B cell (primary cell): ENCODE results near the gene MGMT. TPM values are rescaled to one million over a fixed set of nuclear protein-coding genes. Genes with fewer than 3 reads are reported as not detected.

Source experiments
- ATAC-seq: fragments of 200-7000 bp; cut with Tn5 transposase; one replicate; pipeline ENCODE4 v1.10.0; 2021; ENCODE audit warnings: low read depth, mild to moderate bottlenecking, moderate number of reproducible peaks, moderate library complexity
- CTCF ChIA-PET: fragments of 350-600 bp; sonication (Branson Sonifier 250); formaldehyde crosslinking; loops from one replicate; lab custom pipeline; 2021; ENCODE audit warnings: antibody characterized with exemption, inconsistent platforms; lab: Charles Lee
- POLR2A ChIA-PET: fragments of 350-600 bp; sonication (Branson Sonifier 250); formaldehyde crosslinking; loops from one replicate; lab custom pipeline; 2021; ENCODE audit warnings: antibody characterized with exemption; lab: Charles Lee
- DNase-seq: peaks from one replicate; pipeline ENCODE4 v3.0.0; 2013
- H2AFZ ChIP-seq: 2 replicates; pipeline ENCODE4 v1.6.1; 2012; ENCODE audit warnings: mild to moderate bottlenecking, low read depth, low read length; ENCODE audit not compliant: insufficient read depth, poor library complexity, severe bottlenecking
- H3K27ac ChIP-seq, 2 donors: 1 replicate in 1 of 2; 2 replicates in 1 of 2; pipeline ENCODE4 v1.5.1; 2012 to 2013; ENCODE audit warnings: low read length in 2 of 2, mild to moderate bottlenecking in 2 of 2, moderate library complexity in 1 of 2
- H3K27me3 ChIP-seq, 4 experiments: fragments of 200-600 bp in 1 of 4; sonication (generic) in 1 of 4; replicated peaks in 1 of 4; 1 replicate in 2 of 4; 2 replicates in 2 of 4; pipeline versions ENCODE4 v1.6.1 to v1.7.0; 2013 to 2016; ENCODE audit warnings: low read length in 3 of 4, mild to moderate bottlenecking in 2 of 4, mixed read lengths in 1 of 4, moderate library complexity in 1 of 4; ENCODE audit not compliant: insufficient read depth in 4 of 4, control insufficient read depth in 3 of 4; ENCODE audit errors: control extremely low read depth in 1 of 4
- H3K36me3 ChIP-seq, 2 experiments: replicated peaks in 1 of 2; 1 replicate in 1 of 2; 2 replicates in 1 of 2; pipeline versions ENCODE4 v1.6.1 to v1.7.1; 2013; ENCODE audit warnings: low read length in 1 of 2; ENCODE audit not compliant: insufficient read depth in 2 of 2, control insufficient read depth in 1 of 2; ENCODE audit errors: control extremely low read depth in 1 of 2, extremely low read depth in 1 of 2
- H3K4me1 ChIP-seq, 2 donors: fragments of 200-600 bp in 1 of 2; sonication (generic) in 1 of 2; 1 replicate in 1 of 2; 2 replicates in 1 of 2; pipeline versions ENCODE4 v1.5.1 to v1.6.1; 2013 to 2017; ENCODE audit warnings: low read length in 2 of 2; ENCODE audit not compliant: control insufficient read depth in 2 of 2, insufficient read depth in 2 of 2
- H3K4me2 ChIP-seq: replicated peaks from 2 replicates; pipeline ENCODE3; 2012; ENCODE audit warnings: mild to moderate bottlenecking, low read depth, low read length; ENCODE audit not compliant: poor library complexity, severe bottlenecking
- H3K4me3 ChIP-seq, 5 experiments: fragments of 200-600 bp in 1 of 5; sonication (generic) in 1 of 5; 1 replicate in 3 of 5; 2 replicates in 2 of 5; pipeline versions ENCODE4 v1.5.1 to v1.7.0; 2011 to 2016; ENCODE audit warnings: low read length in 4 of 5, mild to moderate bottlenecking in 4 of 5, low read depth in 2 of 5, control low read depth in 1 of 5, moderate library complexity in 1 of 5; ENCODE audit not compliant: insufficient read depth in 1 of 5; ENCODE audit errors: control extremely low read depth in 1 of 5, extremely low read depth in 1 of 5
- H3K79me2 ChIP-seq: fragments of 200-600 bp; sonication (generic); one replicate; pipeline ENCODE4 v1.6.0; 2016; ENCODE audit warnings: low read length; ENCODE audit not compliant: control insufficient read depth, insufficient read depth
- H3K9ac ChIP-seq: fragments of 200-600 bp; sonication (generic); 2 replicates; pipeline ENCODE4 v1.6.1; 2017; ENCODE audit warnings: mild to moderate bottlenecking, low read length, moderate library complexity
- H3K9me3 ChIP-seq, 3 donors: one replicate each; pipeline versions ENCODE4 v1.6.1 to v1.7.1; 2013; ENCODE audit warnings: low read length in 2 of 3; ENCODE audit not compliant: control insufficient read depth in 2 of 3, insufficient read depth in 1 of 3; ENCODE audit errors: control extremely low read depth in 1 of 3
- H4K20me1 ChIP-seq: 2 replicates; pipeline ENCODE4 v1.6.0; 2012; ENCODE audit warnings: mild to moderate bottlenecking, low read length; ENCODE audit not compliant: insufficient read depth, control insufficient read depth, poor library complexity, severe bottlenecking
- H3K27ac Mint-ChIP-seq: one replicate; pipeline ENCODE4 v1.8.0; 2021; ENCODE audit warnings: mixed read lengths
- H3K27me3 Mint-ChIP-seq: one replicate; pipeline ENCODE4 v1.8.0; 2021; ENCODE audit warnings: mixed read lengths
- H3K4me1 Mint-ChIP-seq: one replicate; pipeline ENCODE4 v1.8.0; 2021; ENCODE audit warnings: mixed read lengths
- H3K4me3 Mint-ChIP-seq: one replicate; pipeline ENCODE4 v1.8.0; 2021; ENCODE audit warnings: mixed read lengths
- H3K9me3 Mint-ChIP-seq: one replicate; pipeline ENCODE4 v1.8.0; 2022; ENCODE audit warnings: mixed read lengths; ENCODE audit not compliant: insufficient read depth
- EZH2 ChIP-seq: IDR thresholded peaks from 2 replicates; pipeline ENCODE4 v1.6.1; 2012; ENCODE audit warnings: borderline replicate concordance, low read depth, mild to moderate bottlenecking, moderate library complexity, low read length; ENCODE audit not compliant: insufficient read depth, poor library complexity, severe bottlenecking
- WGBS: methylation state at CpG from one replicate; pipeline ENCODE4 v1.1.5; 2013; ENCODE audit warnings: missing lambda C conversion rate; ENCODE audit not compliant: insufficient coverage; 5-methylcytosine and 5-hydroxymethylcytosine counted together
- intact Hi-C: fragments of 100-400 bp; cut with micrococcal nuclease; formaldehyde crosslinking; loops from one replicate; pipeline ENCODE4 v1.10.0; 2022
- polyA plus RNA-seq: library from polyadenylated mRNA; depleted of rRNA; stranded (reverse); fragments of >200 nt; gene quantifications from 2 replicates; pipeline ENCODE4 v1.2.3, GENCODE V29; 2012
- total RNA-seq, 2 donors: library from RNA; stranded (reverse); fragments of 120-200 nt in 1 of 2; gene quantifications; 1 replicate in 1 of 2; 2 replicates in 1 of 2; pipeline versions ENCODE4 v1.2.3 to v1.2.4, GENCODE V29; 2013 to 2022
- TF ChIP-seq, protein P1 (sequence below): fragments of 200-600 bp; IDR thresholded peaks from one replicate; pipeline ENCODE4 v1.8.0; 2022; ENCODE audit warnings: antibody characterized with exemption, mild to moderate bottlenecking

The MGMT gene
- total and polyA plus RNA-seq, 2 donors (not counting 1 experiment from before 2014, with no cell fraction given), result 16.6 to 87.7 TPM

DNA sequence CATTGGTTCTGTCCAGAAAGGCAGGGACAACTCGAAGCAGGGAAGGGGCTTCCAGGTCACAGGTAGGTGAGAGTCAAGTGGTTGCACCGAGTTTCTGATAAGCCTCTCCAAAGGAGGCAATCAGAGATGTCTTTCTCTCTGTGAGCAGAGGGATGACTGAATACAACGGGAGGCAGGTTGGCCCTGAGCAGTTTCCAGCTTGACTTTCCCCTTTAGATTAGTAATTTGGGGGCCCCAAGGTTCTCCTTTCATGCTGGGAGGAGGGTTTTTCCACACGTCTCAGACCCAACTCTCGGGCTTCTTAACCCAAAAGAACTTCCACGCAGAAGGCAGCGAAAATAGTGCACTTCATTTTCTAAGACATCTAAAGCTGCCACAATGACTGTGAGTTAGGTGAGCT is 189.6 kb downstream of the MGMT start:
- H3K27ac ChIP-seq, result no peak overlapping the region
- H3K4me1 ChIP-seq, result no peaks in the 10 kb centered on the region
- H3K79me2 ChIP-seq, result no peaks in the 10 kb centered on the region
- WGBS, result 93% methylated on average over 3 of the region's 7 CpGs
- POLR2A ChIA-PET, result no interaction called here
- CTCF ChIA-PET, result no interaction called here
- no peak overlapping the region for H3K4me3 ChIP-seq
- DNase-seq (no peak), ATAC-seq (no peak)
- Mint-ChIP-seq H3K4me1 (peaks cover 8% of the 10 kb centered on the region), H3K4me3 (no peak overlapping the region), H3K27me3 (no peaks in the 10 kb centered on the region), H3K9me3 (no peaks in the 10 kb centered on the region), H3K27ac (no peak overlapping the region)
- no peak overlapping the region for H3K4me2 ChIP-seq
- no peak overlapping the region for H3K9ac ChIP-seq
- H3K27me3 ChIP-seq, result no peaks in the 10 kb centered on the region
- no peaks in the 10 kb centered on the region for H3K36me3 ChIP-seq
- H2AFZ ChIP-seq, result no peak overlapping the region
- TF ChIP-seq EZH2, result no peak
- TF ChIP-seq, protein P1, sequence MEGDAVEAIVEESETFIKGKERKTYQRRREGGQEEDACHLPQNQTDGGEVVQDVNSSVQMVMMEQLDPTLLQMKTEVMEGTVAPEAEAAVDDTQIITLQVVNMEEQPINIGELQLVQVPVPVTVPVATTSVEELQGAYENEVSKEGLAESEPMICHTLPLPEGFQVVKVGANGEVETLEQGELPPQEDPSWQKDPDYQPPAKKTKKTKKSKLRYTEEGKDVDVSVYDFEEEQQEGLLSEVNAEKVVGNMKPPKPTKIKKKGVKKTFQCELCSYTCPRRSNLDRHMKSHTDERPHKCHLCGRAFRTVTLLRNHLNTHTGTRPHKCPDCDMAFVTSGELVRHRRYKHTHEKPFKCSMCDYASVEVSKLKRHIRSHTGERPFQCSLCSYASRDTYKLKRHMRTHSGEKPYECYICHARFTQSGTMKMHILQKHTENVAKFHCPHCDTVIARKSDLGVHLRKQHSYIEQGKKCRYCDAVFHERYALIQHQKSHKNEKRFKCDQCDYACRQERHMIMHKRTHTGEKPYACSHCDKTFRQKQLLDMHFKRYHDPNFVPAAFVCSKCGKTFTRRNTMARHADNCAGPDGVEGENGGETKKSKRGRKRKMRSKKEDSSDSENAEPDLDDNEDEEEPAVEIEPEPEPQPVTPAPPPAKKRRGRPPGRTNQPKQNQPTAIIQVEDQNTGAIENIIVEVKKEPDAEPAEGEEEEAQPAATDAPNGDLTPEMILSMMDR, result no peak
- intact Hi-C loops, result no loop called here
- H3K9me3 ChIP-seq, result no peaks in the 10 kb centered on the region
- H4K20me1 ChIP-seq, result no peaks in the 10 kb centered on the region

DNA sequence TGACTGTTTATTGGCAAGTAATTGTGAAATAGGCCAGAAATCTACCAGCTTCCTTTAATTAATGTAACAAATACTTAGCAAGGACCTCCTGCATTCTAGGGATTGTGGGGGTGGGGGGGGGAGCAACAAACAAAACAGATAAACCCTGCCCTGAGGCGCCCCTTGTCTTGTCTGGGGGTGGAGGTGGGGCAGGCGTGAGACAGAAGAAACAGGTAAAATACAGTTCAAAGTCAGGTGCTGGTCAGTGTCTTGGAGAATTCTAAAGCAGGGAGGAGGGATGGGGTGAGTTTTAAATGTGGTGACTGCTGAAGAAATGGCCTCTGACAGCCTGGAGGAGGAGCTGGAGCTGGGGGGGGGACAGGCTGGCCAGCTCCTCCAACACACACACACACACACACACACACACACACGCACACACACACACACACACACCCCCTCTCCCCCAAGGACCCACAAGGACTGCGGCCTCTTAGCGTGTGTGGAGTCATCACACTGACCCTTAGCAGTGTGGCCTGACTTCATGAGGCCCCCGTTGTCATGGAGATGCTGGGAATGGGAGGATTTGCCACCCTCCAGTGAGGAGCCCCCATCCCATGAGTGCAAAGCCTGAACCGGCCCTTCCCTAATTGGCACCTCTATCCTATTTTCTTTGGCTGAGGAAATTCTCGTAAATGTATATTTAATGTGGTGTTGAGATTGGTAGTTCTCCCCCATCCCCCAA is 190.4 kb downstream of the MGMT start:
- Mint-ChIP-seq H3K9me3 (no peaks in the 10 kb centered on the region), H3K4me3 (no peak overlapping the region), H3K27ac (no peak overlapping the region), H3K4me1 (peaks cover 8% of the 10 kb centered on the region), H3K27me3 (no peaks in the 10 kb centered on the region)
- WGBS, result 100% methylated on average over 2 of the region's 8 CpGs
- Histone ChIP-seq H3K9me3 (no peaks in the 10 kb centered on the region), H3K4me3 (no peak overlapping the region), H3K9ac (no peak overlapping the region), H2AFZ (no peak overlapping the region), H3K4me2 (no peak overlapping the region), H3K27me3 (no peaks in the 10 kb centered on the region), H3K79me2 (no peaks in the 10 kb centered on the region), H4K20me1 (no peaks in the 10 kb centered on the region), H3K27ac (no peak overlapping the region), H3K36me3 (no peaks in the 10 kb centered on the region), H3K4me1 (no peaks in the 10 kb centered on the region)
- ATAC-seq (no peak), DNase-seq (no peak)
- intact Hi-C loops, result no loop called here
- TF ChIP-seq EZH2, result no peak
- TF ChIP-seq, protein P1, result no peak
- CTCF ChIA-PET, result interaction anchor here (1.8 kb wide), 1 partner anchor 13 kb away, joined by 6 read pairs; no protein-coding TSS in a partner anchor
- POLR2A ChIA-PET, result no interaction called here
